Body of pancreas (tissue), 4 donors: Measurements from ENCODE around the gene S100A12.

ENCODE experiments used
- CTCF ChIP-seq, 7 experiments: fragments of 450-650 bp in 4 of 7; fragments of 200-600 bp in 3 of 7; sonication (generic) in 3 of 7; IDR thresholded peaks; one replicate each; pipeline ENCODE4 v1.5.1; 2016 to 2019; ENCODE audit warnings: antibody characterized with exemption in 7 of 7
- POLR2A ChIP-seq, 3 donors: fragments of 450-650 bp; IDR thresholded peaks; one replicate each; pipeline ENCODE4 v1.6.1; 2016; ENCODE audit warnings: antibody characterized with exemption in 3 of 3, mild to moderate bottlenecking in 2 of 3

- TF ChIP-seq CTCF (IDR thresholded peaks at IDR 0.05) = no peak
- TF ChIP-seq POLR2A (IDR thresholded peaks at IDR 0.05) = no peak
Measured at GRCh38 chr1:153402226-153402625, 26.8 kb upstream of the S100A12 start.
